CD14-positive monocyte (primary cell): Measurements from ENCODE around the gene SEC22A. TPM values are rescaled to one million over a fixed set of nuclear protein-coding genes. Genes with fewer than 3 reads are reported as not detected.

Experiments
- DNase-seq, 3 donors: peaks; one replicate each; pipeline ENCODE4 v3.0.0-alpha.2; 2011 to 2022
- H2AFZ ChIP-seq: 2 replicates; pipeline ENCODE4 v1.6.0; 2012; ENCODE audit warnings: mild to moderate bottlenecking, low read depth, low read length, inconsistent platforms; ENCODE audit not compliant: insufficient read depth, poor library complexity, severe bottlenecking
- H3K27ac ChIP-seq, 2 donors: 1 replicate in 1 of 2; 2 replicates in 1 of 2; pipeline ENCODE4 v1.5.1; 2012 to 2013; ENCODE audit warnings: low read length in 2 of 2, control low read depth in 1 of 2, inconsistent platforms in 1 of 2, low read depth in 1 of 2, mild to moderate bottlenecking in 1 of 2
- H3K27me3 ChIP-seq, 2 donors: one replicate each; pipeline versions ENCODE4 v1.6.0 to v1.6.1; 2011 to 2013; ENCODE audit warnings: low read length in 2 of 2; ENCODE audit not compliant: control insufficient read depth in 2 of 2, insufficient read depth in 2 of 2
- H3K36me3 ChIP-seq, 2 donors: replicated peaks in 1 of 2; 1 replicate in 1 of 2; 2 replicates in 1 of 2; pipeline versions ENCODE4 v1.5.1 to v1.6.1; 2012 to 2013; ENCODE audit warnings: low read length in 2 of 2, control low read depth in 1 of 2, inconsistent platforms in 1 of 2, mild to moderate bottlenecking in 1 of 2; ENCODE audit not compliant: insufficient read depth in 2 of 2, control insufficient read depth in 1 of 2
- H3K4me1 ChIP-seq, 2 donors: 1 replicate in 1 of 2; 2 replicates in 1 of 2; pipeline versions ENCODE4 v1.5.1 to v1.6.1; 2012 to 2013; ENCODE audit warnings: low read length in 2 of 2, control low read depth in 1 of 2, inconsistent platforms in 1 of 2, mild to moderate bottlenecking in 1 of 2, moderate library complexity in 1 of 2; ENCODE audit not compliant: insufficient read depth in 2 of 2, control insufficient read depth in 1 of 2
- H3K4me2 ChIP-seq: replicated peaks from 2 replicates; pipeline ENCODE3; 2012; ENCODE audit warnings: low read length, moderate library complexity, mild to moderate bottlenecking; ENCODE audit not compliant: poor library complexity, severe bottlenecking; ENCODE audit errors: extremely low read depth
- H3K4me3 ChIP-seq, 3 experiments: fragments of 200-600 bp in 1 of 3; sonication (generic) in 1 of 3; replicated peaks in 1 of 3; 1 replicate in 2 of 3; 2 replicates in 1 of 3; pipeline ENCODE4 v1.5.1; 2011 to 2013; ENCODE audit warnings: low read length in 3 of 3, mild to moderate bottlenecking in 3 of 3, control low read depth in 2 of 3, low read depth in 2 of 3, inconsistent platforms in 1 of 3, moderate library complexity in 1 of 3
- H3K79me2 ChIP-seq: 2 replicates; pipeline ENCODE4 v1.6.0; 2012; ENCODE audit warnings: mild to moderate bottlenecking, control low read depth, inconsistent platforms, low read length, moderate library complexity; ENCODE audit not compliant: insufficient read depth
- H3K9ac ChIP-seq: 2 replicates; pipeline ENCODE4 v1.6.0; 2017; ENCODE audit warnings: low read length, mild to moderate bottlenecking; ENCODE audit not compliant: insufficient read depth, poor library complexity, severe bottlenecking
- H3K9me3 ChIP-seq, 2 donors: replicated peaks in 1 of 2; 1 replicate in 1 of 2; 2 replicates in 1 of 2; pipeline versions ENCODE4 v1.5.1 to v1.6.1; 2012 to 2013; ENCODE audit warnings: low read length in 2 of 2, control low read depth in 1 of 2; ENCODE audit not compliant: control insufficient read depth in 1 of 2, insufficient read depth in 1 of 2
- H4K20me1 ChIP-seq: 2 replicates; pipeline ENCODE4 v1.6.0; 2012; ENCODE audit warnings: mild to moderate bottlenecking, low read length, control low read depth, moderate library complexity; ENCODE audit not compliant: insufficient read depth
- H3K27ac Mint-ChIP-seq, 7 donors: one replicate each; pipeline ENCODE4 v1.8.0; 2020; ENCODE audit warnings: mild to moderate bottlenecking in 7 of 7, mixed read lengths in 7 of 7, moderate library complexity in 6 of 7, inconsistent platforms in 2 of 7
- H3K27me3 Mint-ChIP-seq, 3 donors: one replicate each; pipeline ENCODE4 v1.8.0; 2021 to 2022; ENCODE audit warnings: low read depth in 3 of 3, mild to moderate bottlenecking in 3 of 3, mixed read lengths in 3 of 3, moderate library complexity in 3 of 3, inconsistent platforms in 1 of 3
- H3K36me3 Mint-ChIP-seq, 2 donors: one replicate each; pipeline ENCODE4 v1.8.0; 2020; ENCODE audit warnings: mixed read lengths in 2 of 2, inconsistent platforms in 1 of 2, mild to moderate bottlenecking in 1 of 2
- H3K4me1 Mint-ChIP-seq: one replicate; pipeline ENCODE4 v1.8.0; 2020; ENCODE audit warnings: mild to moderate bottlenecking, mixed read lengths
- H3K4me3 Mint-ChIP-seq, 2 donors: one replicate each; pipeline ENCODE4 v1.8.0; 2020; ENCODE audit warnings: mild to moderate bottlenecking in 2 of 2, mixed read lengths in 2 of 2, moderate library complexity in 1 of 2
- H3K9me3 Mint-ChIP-seq, 7 donors: one replicate each; pipeline ENCODE4 v1.8.0; 2020 to 2022; ENCODE audit warnings: mixed read lengths in 7 of 7, mild to moderate bottlenecking in 6 of 7, moderate library complexity in 6 of 7, inconsistent platforms in 2 of 7
- CTCF ChIP-seq: fragments of 200-600 bp; IDR thresholded peaks from one replicate; pipeline ENCODE4 v1.8.0; 2022; ENCODE audit warnings: antibody characterized with exemption, mild to moderate bottlenecking
- WGBS: methylation state at CpG from one replicate; pipeline ENCODE4 v1.1.5; 2013; ENCODE audit warnings: missing lambda C conversion rate; ENCODE audit not compliant: insufficient coverage; 5-methylcytosine and 5-hydroxymethylcytosine counted together
- intact Hi-C, 2 donors: fragments of 100-400 bp; cut with micrococcal nuclease; formaldehyde crosslinking; loops; one replicate each; pipeline versions ENCODE4 v1.15.0 to v1.15.1; 2023
- polyA plus RNA-seq, 3 donors: library from polyadenylated mRNA; depleted of rRNA in 1 of 3; unstranded in 2 of 3; stranded (reverse) in 1 of 3; fragments of 300-500 nt in 2 of 3; fragments of >200 nt in 1 of 3; fragmentation: Illumina TruSeq in 2 of 3; gene quantifications; 1 replicate in 2 of 3; 2 replicates in 1 of 3; pipeline ENCODE4 v1.2.3, GENCODE V29; 2012 to 2021

The SEC22A gene
- polyA plus RNA-seq, 3 donors: 6.4 to 11.0 (median 8.8) TPM

- H3K4me3 Mint-ChIP-seq: no peak overlapping the region
- H3K9me3 Mint-ChIP-seq: peaks cover 0 to 7% (median 3%) of the 10 kb centered on the region in 7 donors
- H3K27me3 Mint-ChIP-seq: no peaks in the 10 kb centered on the region
- H3K4me2 ChIP-seq: no peak overlapping the region
- no peaks in the 10 kb centered on the region for H3K4me1 ChIP-seq
- peaks cover 55 to 76% of the 10 kb centered on the region in 2 donors for H3K36me3 Mint-ChIP-seq
- no peak overlapping the region for H2AFZ ChIP-seq
- H3K4me3 ChIP-seq: no peak overlapping the region
- DNase-seq: no peak
- H3K79me2 ChIP-seq: no peaks in the 10 kb centered on the region
- H3K9ac ChIP-seq: no peak overlapping the region
- H4K20me1 ChIP-seq: no peaks in the 10 kb centered on the region
- H3K27me3 ChIP-seq: no peaks in the 10 kb centered on the region
- H3K27ac ChIP-seq: no peak overlapping the region
- WGBS: 100% methylated on average over 1 of the region's 1 CpG
- H3K27ac Mint-ChIP-seq: no peak overlapping the region
- intact Hi-C loops: no loop called here
- no peak for TF ChIP-seq CTCF
- H3K36me3 ChIP-seq: peaks cover 21 to 52% of the 10 kb centered on the region in 2 donors
- H3K9me3 ChIP-seq: no peaks in the 10 kb centered on the region
- no peaks in the 10 kb centered on the region for H3K4me1 Mint-ChIP-seq
Observed at GRCh38 chr3:123165163-123165562, 36.6 kb upstream of the SEC22A start.

- H3K4me2 ChIP-seq: no peak overlapping the region
- DNase-seq: no peak
- WGBS: no CpG with 5 or more reads among the region's 2 CpGs
Observed at GRCh38 chr3:123167686-123168085, 34.1 kb upstream of the SEC22A start.

More at GRCh38 chr3:123167686-123168085, 34.1 kb upstream of the SEC22A start:
- intact Hi-C loops: no loop called here
- Histone ChIP-seq H3K9me3 (no peaks in the 10 kb centered on the region), H4K20me1 (no peaks in the 10 kb centered on the region), H2AFZ (no peak overlapping the region), H3K4me3 (no peak overlapping the region), H3K9ac (no peak overlapping the region), H3K36me3 (peaks cover 12 to 28% of the 10 kb centered on the region in 2 donors), H3K79me2 (no peaks in the 10 kb centered on the region), H3K27ac (no peak overlapping the region), H3K27me3 (no peaks in the 10 kb centered on the region), H3K4me1 (no peaks in the 10 kb centered on the region)
- no peak for TF ChIP-seq CTCF
- peaks cover 37 to 51% of the 10 kb centered on the region in 2 donors for H3K36me3 Mint-ChIP-seq
- no peak overlapping the region for H3K27ac Mint-ChIP-seq
- no peaks in the 10 kb centered on the region for H3K4me1 Mint-ChIP-seq
- peaks cover 0 to 7% (median 3%) of the 10 kb centered on the region in 7 donors for H3K9me3 Mint-ChIP-seq
- no peaks in the 10 kb centered on the region for H3K27me3 Mint-ChIP-seq
- no peak overlapping the region for H3K4me3 Mint-ChIP-seq
